GM23248 (cell line): ENCODE measurements around the gene INTU.

Experiments used
- EZH2 ChIP-seq: fragments of 200-600 bp; sonication (generic); IDR thresholded peaks from 2 replicates; pipeline ENCODE4 v1.6.1; 2018; ENCODE audit warnings: antibody characterized with exemption, mild to moderate bottlenecking; ENCODE audit not compliant: insufficient read depth, poor library complexity, severe bottlenecking
- EZH2phosphoT487 ChIP-seq: fragments of 200-600 bp; sonication (generic); IDR thresholded peaks from 2 replicates; pipeline ENCODE4 v1.6.1; 2018; ENCODE audit warnings: antibody characterized with exemption, moderate library complexity, mild to moderate bottlenecking, low read depth; ENCODE audit not compliant: insufficient read depth

- no peak for TF ChIP-seq EZH2phosphoT487
- no peak for TF ChIP-seq EZH2
Measured at GRCh38 chr4:127759228-127759820, 126.6 kb downstream of the INTU start.
